GM13976 (cell line): ENCODE measurements around the gene B3GNT9.

Experiments used
- DNase-seq: peaks from one replicate; pipeline ENCODE4 v3.0.0; 2012; ENCODE audit warnings: low spot score
- CTCF ChIP-seq: IDR thresholded peaks from 2 replicates; pipeline ENCODE4 v1.5.1; 2012; ENCODE audit warnings: borderline replicate concordance, mild to moderate bottlenecking; ENCODE audit not compliant: insufficient read depth; ENCODE audit errors: extremely low read depth, missing control alignments, control extremely low read depth
- in situ Hi-C: fragments of 300-500 bp; cut with MboI; formaldehyde crosslinking; loops from one replicate; pipeline ENCODE4 v1.12.0; 2022; ENCODE audit warnings: low sequenced_read_pairs, mixed read lengths, inconsistent platforms; ENCODE audit not compliant: unreplicated experiment

Gene B3GNT9

GRCh38 chr16:67158637-67159600, 8.1 kb upstream of the B3GNT9 start:
- DNase-seq, result peak; percentile 84
- in situ Hi-C loops, result loop anchor here (25.0 kb wide), 1 partner anchor 197 kb away; the partner anchor contains the start of gene CES3
- no peak for TF ChIP-seq CTCF

- in situ Hi-C loops, result loop anchor here (25.0 kb wide), 1 partner anchor 196 kb away; the partner anchor contains the start of gene CES3
- TF ChIP-seq CTCF, result no peak
- DNase-seq, result no peak
Measured at GRCh38 chr16:67157892-67158635, 7.3 kb upstream of the B3GNT9 start.

GRCh38 chr16:67157106-67157748, 6.4 kb upstream of the B3GNT9 start:
- no peak for TF ChIP-seq CTCF
- in situ Hi-C loops, result loop anchor here (25.0 kb wide), 1 partner anchor 195 kb away; the partner anchor contains the start of gene CES3

GRCh38 chr16:67156143-67156844, 5.5 kb upstream of the B3GNT9 start:
- no peak for DNase-seq
- in situ Hi-C loops, result loop anchor here (25.0 kb wide), 1 partner anchor 194 kb away; the partner anchor contains the start of gene CES3
- TF ChIP-seq CTCF, result no peak

More at GRCh38 chr16:67157106-67157748, 6.4 kb upstream of the B3GNT9 start:
- no peak for DNase-seq

- in situ Hi-C loops, result loop anchor here (25.0 kb wide), 1 partner anchor 193 kb away; the partner anchor contains the start of gene CES3
- TF ChIP-seq CTCF, result peak; percentile 97
- peak; percentile 92 for DNase-seq
Measured at GRCh38 chr16:67155295-67156142, 4.7 kb upstream of the B3GNT9 start.
